Suprapubic skin (tissue), 4 donors: ENCODE data around the gene ADAMTS12.

Experiments
- POLR2A ChIP-seq, 2 donors: fragments of 450-650 bp; IDR thresholded peaks; one replicate each; pipeline ENCODE4 v1.6.1; 2017; ENCODE audit warnings: antibody characterized with exemption in 2 of 2, mild to moderate bottlenecking in 2 of 2, moderate library complexity in 2 of 2
- POLR2AphosphoS5 ChIP-seq, 3 donors: sonication (generic); formaldehyde crosslinking; IDR thresholded peaks; one replicate each; pipeline ENCODE4 v1.6.1; 2017; ENCODE audit warnings: antibody characterized with exemption in 3 of 3
- TF ChIP-seq, protein P1 (sequence below), 2 donors: fragments of 200-600 bp in 1 of 2; fragments of 450-650 bp in 1 of 2; sonication (generic) in 1 of 2; IDR thresholded peaks; one replicate each; pipeline ENCODE4 v1.5.1; 2016 to 2019; ENCODE audit warnings: antibody characterized with exemption in 2 of 2, mild to moderate bottlenecking in 1 of 2, moderate library complexity in 1 of 2

DNA sequence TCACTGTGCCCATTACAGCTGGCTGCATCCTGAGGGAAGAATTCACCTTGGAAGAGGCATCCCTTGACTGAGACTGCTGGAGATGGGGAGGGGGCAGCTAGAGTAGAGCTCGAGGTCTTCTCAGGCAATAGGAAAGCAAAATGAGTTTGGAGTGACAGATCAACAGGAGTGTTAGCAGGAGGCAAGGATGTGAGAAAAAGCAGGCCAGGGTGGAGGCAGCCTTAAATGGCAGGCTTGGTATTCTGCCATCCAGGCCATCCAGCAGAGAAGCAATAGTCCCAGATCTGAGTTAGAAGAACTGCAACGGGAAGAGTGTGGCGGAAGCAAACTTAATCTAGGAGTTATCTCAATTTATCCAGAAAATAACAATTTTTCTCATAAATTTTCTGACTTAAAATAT is 6.1 kb downstream of the ADAMTS12 start:
- TF ChIP-seq POLR2AphosphoS5 (IDR thresholded peaks at IDR 0.05) (no peak), POLR2A (IDR thresholded peaks at IDR 0.05) (no peak)
- TF ChIP-seq, protein P1, sequence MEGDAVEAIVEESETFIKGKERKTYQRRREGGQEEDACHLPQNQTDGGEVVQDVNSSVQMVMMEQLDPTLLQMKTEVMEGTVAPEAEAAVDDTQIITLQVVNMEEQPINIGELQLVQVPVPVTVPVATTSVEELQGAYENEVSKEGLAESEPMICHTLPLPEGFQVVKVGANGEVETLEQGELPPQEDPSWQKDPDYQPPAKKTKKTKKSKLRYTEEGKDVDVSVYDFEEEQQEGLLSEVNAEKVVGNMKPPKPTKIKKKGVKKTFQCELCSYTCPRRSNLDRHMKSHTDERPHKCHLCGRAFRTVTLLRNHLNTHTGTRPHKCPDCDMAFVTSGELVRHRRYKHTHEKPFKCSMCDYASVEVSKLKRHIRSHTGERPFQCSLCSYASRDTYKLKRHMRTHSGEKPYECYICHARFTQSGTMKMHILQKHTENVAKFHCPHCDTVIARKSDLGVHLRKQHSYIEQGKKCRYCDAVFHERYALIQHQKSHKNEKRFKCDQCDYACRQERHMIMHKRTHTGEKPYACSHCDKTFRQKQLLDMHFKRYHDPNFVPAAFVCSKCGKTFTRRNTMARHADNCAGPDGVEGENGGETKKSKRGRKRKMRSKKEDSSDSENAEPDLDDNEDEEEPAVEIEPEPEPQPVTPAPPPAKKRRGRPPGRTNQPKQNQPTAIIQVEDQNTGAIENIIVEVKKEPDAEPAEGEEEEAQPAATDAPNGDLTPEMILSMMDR (IDR thresholded peaks at IDR 0.05): no peak
